ENCODE measurements around the gene DEFB132. TPM values are rescaled to one million over a fixed set of nuclear protein-coding genes. Genes with fewer than 3 reads are reported as not detected.

DEFB132 gene
- total and polyA plus RNA-seq, 4 donors: 0.08 TPM; not detected in 2

DNA sequence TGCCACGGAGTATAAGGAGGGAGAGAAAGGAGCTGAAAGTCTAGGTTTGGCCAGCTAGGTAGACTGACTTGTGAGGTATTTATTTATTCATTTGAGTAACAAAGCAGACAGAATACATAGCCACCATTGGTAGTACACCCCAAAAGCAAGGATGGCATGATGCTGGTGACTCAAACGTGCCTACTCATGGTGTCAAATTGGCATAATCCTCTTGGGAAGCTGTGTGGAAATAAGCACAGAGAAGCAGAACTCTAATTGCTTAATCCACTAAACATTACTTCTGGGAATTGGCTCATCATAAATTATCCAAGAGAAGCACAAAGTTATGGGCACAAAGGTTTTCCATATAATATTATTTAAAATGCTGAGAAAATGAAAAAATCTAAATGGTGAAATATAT is 2.5 kb downstream of the DEFB132 start:
- Histone ChIP-seq H3K27me3 (ENCODE audit: control insufficient read depth in 4 of 4, insufficient read depth in 4 of 4, low read length in 3 of 4) (no peaks in the 10 kb centered on the region), H3K9ac (ENCODE audit: low read depth in 1 of 2, low read length in 2 of 2) (no peak overlapping the region), H3K27ac (ENCODE audit: low read depth in 1 of 2, low read length in 2 of 2) (no peak overlapping the region), H3K4me1 (ENCODE audit: control insufficient read depth in 4 of 4, insufficient read depth in 4 of 4, low read length in 3 of 4) (peaks cover 2 to 20% (median 11%) of the 10 kb centered on the region in 4 donors), H3K36me3 (ENCODE audit: control insufficient read depth in 4 of 4, insufficient read depth in 3 of 4, low read depth in 1 of 4, low read length in 3 of 4) (no peaks in the 10 kb centered on the region), H3K9me3 (ENCODE audit: control insufficient read depth in 4 of 4, low read length in 3 of 4) (no peaks in the 10 kb centered on the region), H3K4me3 (ENCODE audit: low read depth in 1 of 3, low read length in 3 of 3) (no peak overlapping the region)
- TF ChIP-seq SP1 (IDR thresholded peaks at IDR 0.05) (no peak), TAF1 (conservative IDR thresholded peaks at IDR 0.05) (no peak), FOXA2 (IDR thresholded peaks at IDR 0.05) (no peak), YY1 (IDR thresholded peaks at IDR 0.05) (no peak), GABPA (IDR thresholded peaks at IDR 0.05 in 1 of 2, conservative IDR thresholded peaks at IDR 0.05 in 1 of 2) (no peak), HNF4A (conservative IDR thresholded peaks at IDR 0.05) (no peak), RXRA (IDR thresholded peaks at IDR 0.05) (no peak), FOXA1 (IDR thresholded peaks at IDR 0.05) (no peak), EGR1 (IDR thresholded peaks at IDR 0.05; ENCODE audit: low read depth in 2 of 2) (no peak), RAD21 (IDR thresholded peaks at IDR 0.05) (no peak), NR2F2 (IDR thresholded peaks at IDR 0.05) (no peak), JUND (IDR thresholded peaks at IDR 0.05) (no peak), HNF4G (IDR thresholded peaks at IDR 0.05) (no peak)
- TF ChIP-seq, protein P1, sequence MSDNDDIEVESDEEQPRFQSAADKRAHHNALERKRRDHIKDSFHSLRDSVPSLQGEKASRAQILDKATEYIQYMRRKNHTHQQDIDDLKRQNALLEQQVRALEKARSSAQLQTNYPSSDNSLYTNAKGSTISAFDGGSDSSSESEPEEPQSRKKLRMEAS (IDR thresholded peaks at IDR 0.05): no peak
- TF ChIP-seq, protein P2, sequence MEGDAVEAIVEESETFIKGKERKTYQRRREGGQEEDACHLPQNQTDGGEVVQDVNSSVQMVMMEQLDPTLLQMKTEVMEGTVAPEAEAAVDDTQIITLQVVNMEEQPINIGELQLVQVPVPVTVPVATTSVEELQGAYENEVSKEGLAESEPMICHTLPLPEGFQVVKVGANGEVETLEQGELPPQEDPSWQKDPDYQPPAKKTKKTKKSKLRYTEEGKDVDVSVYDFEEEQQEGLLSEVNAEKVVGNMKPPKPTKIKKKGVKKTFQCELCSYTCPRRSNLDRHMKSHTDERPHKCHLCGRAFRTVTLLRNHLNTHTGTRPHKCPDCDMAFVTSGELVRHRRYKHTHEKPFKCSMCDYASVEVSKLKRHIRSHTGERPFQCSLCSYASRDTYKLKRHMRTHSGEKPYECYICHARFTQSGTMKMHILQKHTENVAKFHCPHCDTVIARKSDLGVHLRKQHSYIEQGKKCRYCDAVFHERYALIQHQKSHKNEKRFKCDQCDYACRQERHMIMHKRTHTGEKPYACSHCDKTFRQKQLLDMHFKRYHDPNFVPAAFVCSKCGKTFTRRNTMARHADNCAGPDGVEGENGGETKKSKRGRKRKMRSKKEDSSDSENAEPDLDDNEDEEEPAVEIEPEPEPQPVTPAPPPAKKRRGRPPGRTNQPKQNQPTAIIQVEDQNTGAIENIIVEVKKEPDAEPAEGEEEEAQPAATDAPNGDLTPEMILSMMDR (IDR thresholded peaks at IDR 0.05; ENCODE audit: low read depth, low read length, missing input control): no peak
- TF ChIP-seq, protein P3, sequence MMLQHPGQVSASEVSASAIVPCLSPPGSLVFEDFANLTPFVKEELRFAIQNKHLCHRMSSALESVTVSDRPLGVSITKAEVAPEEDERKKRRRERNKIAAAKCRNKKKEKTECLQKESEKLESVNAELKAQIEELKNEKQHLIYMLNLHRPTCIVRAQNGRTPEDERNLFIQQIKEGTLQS (IDR thresholded peaks at IDR 0.05): no peak
- TF ChIP-seq, protein P4, sequence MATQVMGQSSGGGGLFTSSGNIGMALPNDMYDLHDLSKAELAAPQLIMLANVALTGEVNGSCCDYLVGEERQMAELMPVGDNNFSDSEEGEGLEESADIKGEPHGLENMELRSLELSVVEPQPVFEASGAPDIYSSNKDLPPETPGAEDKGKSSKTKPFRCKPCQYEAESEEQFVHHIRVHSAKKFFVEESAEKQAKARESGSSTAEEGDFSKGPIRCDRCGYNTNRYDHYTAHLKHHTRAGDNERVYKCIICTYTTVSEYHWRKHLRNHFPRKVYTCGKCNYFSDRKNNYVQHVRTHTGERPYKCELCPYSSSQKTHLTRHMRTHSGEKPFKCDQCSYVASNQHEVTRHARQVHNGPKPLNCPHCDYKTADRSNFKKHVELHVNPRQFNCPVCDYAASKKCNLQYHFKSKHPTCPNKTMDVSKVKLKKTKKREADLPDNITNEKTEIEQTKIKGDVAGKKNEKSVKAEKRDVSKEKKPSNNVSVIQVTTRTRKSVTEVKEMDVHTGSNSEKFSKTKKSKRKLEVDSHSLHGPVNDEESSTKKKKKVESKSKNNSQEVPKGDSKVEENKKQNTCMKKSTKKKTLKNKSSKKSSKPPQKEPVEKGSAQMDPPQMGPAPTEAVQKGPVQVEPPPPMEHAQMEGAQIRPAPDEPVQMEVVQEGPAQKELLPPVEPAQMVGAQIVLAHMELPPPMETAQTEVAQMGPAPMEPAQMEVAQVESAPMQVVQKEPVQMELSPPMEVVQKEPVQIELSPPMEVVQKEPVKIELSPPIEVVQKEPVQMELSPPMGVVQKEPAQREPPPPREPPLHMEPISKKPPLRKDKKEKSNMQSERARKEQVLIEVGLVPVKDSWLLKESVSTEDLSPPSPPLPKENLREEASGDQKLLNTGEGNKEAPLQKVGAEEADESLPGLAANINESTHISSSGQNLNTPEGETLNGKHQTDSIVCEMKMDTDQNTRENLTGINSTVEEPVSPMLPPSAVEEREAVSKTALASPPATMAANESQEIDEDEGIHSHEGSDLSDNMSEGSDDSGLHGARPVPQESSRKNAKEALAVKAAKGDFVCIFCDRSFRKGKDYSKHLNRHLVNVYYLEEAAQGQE (IDR thresholded peaks at IDR 0.05): no peak
- TF ChIP-seq, protein P5, sequence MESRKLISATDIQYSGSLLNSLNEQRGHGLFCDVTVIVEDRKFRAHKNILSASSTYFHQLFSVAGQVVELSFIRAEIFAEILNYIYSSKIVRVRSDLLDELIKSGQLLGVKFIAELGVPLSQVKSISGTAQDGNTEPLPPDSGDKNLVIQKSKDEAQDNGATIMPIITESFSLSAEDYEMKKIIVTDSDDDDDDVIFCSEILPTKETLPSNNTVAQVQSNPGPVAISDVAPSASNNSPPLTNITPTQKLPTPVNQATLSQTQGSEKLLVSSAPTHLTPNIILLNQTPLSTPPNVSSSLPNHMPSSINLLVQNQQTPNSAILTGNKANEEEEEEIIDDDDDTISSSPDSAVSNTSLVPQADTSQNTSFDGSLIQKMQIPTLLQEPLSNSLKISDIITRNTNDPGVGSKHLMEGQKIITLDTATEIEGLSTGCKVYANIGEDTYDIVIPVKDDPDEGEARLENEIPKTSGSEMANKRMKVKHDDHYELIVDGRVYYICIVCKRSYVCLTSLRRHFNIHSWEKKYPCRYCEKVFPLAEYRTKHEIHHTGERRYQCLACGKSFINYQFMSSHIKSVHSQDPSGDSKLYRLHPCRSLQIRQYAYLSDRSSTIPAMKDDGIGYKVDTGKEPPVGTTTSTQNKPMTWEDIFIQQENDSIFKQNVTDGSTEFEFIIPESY (IDR thresholded peaks at IDR 0.05): no peak
- 82% methylated on average over 2 of the region's 2 CpGs for WGBS
- no peak for DNase-seq (ENCODE audit: low spot score)
